Fibroblast of pulmonary artery (primary cell): ENCODE results near the gene LETM1.

Source experiments
- DNase-seq: peaks from one replicate; pipeline ENCODE4 v3.0.0-alpha.2; 2010; ENCODE audit warnings: low read depth
- H3K4me3 ChIP-seq: replicated peaks from 2 replicates; pipeline ENCODE4 v1.5.1; 2011; ENCODE audit warnings: low read depth, mild to moderate bottlenecking, control low read depth, low read length, moderate library complexity
- CTCF ChIP-seq: IDR thresholded peaks from 2 replicates; pipeline ENCODE4 v1.5.1; 2011; ENCODE audit warnings: mild to moderate bottlenecking, control low read depth, low read length, inconsistent platforms; ENCODE audit errors: missing control alignments

The LETM1 gene

GRCh38 chr4:1873776-1874175 lies 17.8 kb upstream of the LETM1 start:
- DNase-seq = no peak
- no peak overlapping the region for H3K4me3 ChIP-seq
- no peak for TF ChIP-seq CTCF

- no peak for TF ChIP-seq CTCF
- no peak for DNase-seq
- no peak overlapping the region for H3K4me3 ChIP-seq
These were observed 17.3 kb upstream of the LETM1 start for GRCh38 chr4:1873291-1873690.

- no peak for TF ChIP-seq CTCF
- H3K4me3 ChIP-seq = peak overlapping the region; percentile 61
- peak; percentile 59 for DNase-seq
These were observed 16.9 kb upstream of the LETM1 start for GRCh38 chr4:1872870-1873269.

GRCh38 chr4:1871471-1872021 lies 15.6 kb upstream of the LETM1 start:
- no peak for DNase-seq
- TF ChIP-seq CTCF = no peak
- peak overlapping the region; percentile 61 for H3K4me3 ChIP-seq

GRCh38 chr4:1870578-1871443 lies 14.9 kb upstream of the LETM1 start, which contains the start of gene NSD2:
TSS of gene NSD2 (plus strand) at chr4:1871393. CDS start at chr4:1900655, 29,262 bp downstream.
- DNase-seq = peak; percentile 85
- peak within 1 kb of the TSS; percentile 65 for H3K4me3 ChIP-seq
- TF ChIP-seq CTCF = no peak

- peak overlapping the region; percentile 65 for H3K4me3 ChIP-seq
- no peak for TF ChIP-seq CTCF
- peak; percentile 75 for DNase-seq
These were observed 14.3 kb upstream of the LETM1 start for GRCh38 chr4:1870328-1870577.
